NCI-H2196 (cell line): ENCODE measurements around the gene GRSF1.
"Not testable (repeated sequence)": the region's sequence is repeated elsewhere in the genome, so short reads cannot be mapped to it uniquely, and the experiment has no call there.

Experiments used
- DNase-seq: peaks from one replicate; lab custom pipeline; 2025; ENCODE audit not compliant: unreplicated experiment; lab: John Stamatoyannopoulos, UW

The GRSF1 gene

DNA sequence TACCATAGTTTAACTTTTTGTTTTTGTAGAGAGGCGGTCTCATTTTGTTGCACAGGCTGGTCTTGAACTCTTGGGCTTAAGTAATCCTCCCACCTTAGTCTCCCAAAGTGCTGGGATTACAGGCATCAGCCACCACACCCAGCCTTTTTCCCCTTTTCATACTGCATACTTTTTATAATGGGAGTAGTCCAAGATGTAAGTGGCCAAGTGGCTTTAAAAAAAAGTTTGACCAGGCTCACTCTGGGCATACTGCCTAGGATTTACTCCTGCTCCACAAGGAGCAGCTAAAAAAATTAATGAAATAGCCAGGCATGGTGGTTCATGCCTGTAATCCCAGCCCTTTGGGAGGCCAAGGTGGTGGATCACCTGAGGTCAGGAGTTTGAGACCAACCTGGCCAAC is 6.0 kb downstream of the GRSF1 start:
- DNase-seq: no peak

DNA sequence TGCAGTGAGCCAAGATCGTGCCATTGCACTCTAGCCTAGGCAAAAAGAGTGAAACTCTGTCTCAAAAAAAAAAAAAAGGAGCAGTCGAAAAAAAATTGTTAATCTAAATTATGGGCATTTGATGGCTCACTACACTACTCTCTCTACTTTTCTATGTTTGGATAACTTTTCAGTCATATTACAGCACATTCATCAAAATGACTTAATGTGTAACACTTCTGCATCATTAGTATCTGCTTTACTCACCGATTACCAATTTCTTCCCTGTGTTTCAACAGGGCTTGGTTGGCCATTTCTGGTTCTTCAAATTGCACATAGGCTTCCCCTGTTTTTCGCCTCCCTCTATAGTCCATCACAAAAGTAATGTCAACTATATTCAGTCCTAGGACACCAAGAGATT is 8.4 kb downstream of the GRSF1 start:
- no peak for DNase-seq

- DNase-seq: no peak
Observed at GRCh38 chr4:70830054-70830453, 9.6 kb downstream of the GRSF1 start.

DNA sequence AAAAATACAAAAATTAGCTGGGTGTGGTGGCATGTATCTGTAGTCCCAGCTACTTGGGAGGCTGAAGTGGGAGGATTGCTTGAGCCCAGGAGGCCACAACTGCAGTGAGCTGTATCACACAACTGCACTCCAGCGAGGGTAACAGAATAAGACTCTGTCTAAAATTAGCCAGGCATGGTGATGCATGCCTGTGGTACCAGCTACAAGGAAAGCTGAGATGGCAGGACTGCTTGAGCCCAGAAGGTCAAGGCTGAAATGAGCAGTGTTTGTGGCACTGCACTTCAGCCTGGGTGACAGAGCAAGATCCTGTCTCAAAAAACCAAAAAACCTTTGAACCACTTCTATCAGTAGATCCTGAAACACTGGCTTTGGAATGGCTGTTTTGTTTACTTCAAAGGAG is 10.2 kb downstream of the GRSF1 start:
- no peak for DNase-seq

DNA sequence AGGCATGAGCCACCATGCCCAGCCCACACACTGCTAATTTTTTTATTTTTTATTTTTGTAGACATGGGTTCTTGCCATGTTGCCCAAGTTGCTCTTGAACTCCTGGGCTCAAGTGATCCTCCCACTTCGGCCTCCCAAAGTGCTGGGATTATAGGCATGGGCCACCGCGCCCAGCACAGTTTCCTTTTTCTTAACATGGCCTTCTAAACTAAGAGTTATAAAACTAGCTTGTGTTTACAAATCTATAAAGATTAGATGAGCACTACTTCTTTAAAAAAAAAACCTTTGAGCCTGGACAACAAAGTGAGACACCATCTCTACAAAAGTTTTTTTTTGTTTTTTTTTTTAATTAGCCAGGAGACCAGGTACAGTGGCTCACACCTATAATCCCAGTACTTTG is 10.7 kb downstream of the GRSF1 start:
- DNase-seq: no peak

DNA sequence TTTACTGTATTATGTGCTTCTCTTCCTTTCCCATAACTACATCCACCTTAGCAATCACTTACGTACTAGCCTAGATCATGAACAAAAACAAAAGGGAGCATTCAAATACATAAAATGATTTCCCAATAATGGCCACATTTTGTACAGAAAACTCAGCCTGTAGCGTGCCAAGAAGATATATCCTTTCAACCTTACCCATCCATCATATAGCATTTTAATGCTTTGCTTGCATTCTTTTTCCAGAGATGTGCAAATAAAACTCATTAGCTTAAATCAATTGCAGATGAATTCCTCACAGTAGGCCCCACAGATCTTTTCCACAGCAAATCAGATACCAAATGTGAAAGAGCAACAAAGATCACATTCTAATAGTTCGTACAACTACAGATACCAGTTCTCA is 20.8 kb downstream of the GRSF1 start:
- no peak for DNase-seq

DNA sequence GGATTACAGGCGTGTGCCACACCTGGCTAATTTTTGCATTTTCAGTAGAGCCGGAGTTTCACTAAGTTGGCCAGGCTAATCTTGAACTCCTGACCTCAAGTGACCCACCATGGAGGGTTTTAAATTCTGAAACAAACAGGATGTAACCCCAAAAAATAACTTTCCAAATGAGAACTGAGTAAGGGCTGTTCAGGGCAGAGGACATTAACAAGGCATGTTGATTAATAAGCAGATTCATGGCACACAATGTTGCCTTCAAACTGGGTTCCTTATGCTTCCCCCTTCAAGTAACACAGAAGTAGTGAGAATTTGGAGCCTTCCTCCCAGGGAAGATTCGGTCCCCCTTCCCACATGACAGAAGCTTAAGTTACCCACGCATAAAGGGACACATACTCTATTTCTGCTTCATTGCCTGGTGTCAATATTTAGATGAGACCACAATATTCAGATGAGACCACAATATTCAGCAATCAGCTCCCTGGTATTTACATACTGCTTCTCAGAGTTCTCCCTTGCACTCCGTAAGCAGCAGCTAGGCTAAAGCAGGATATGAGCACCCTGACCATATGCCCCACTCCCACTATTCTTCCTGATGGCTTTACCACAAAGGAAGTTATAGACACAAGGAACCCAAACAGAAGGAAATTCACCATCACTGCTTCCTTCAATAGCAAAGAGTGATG is 21.4 kb downstream of the GRSF1 start:
- DNase-seq: no peak

DNA sequence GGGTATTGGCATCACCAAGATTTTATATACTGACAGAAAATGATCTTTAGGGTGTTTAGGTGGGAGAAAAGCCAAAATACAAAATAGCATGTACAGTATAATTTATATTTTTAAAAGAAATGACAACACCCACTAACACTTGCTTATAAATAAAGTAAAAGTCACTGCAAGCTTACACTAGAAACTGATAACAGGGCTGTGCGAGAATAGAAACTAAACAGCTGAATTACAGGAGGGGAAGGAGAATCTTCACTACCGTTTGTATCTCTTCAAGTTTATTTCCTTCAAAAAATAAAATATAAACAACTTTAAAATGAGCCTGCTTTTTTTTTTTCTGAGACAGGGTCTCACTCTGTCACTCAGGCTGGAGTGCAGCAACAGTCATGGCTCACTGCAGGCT is 22.8 kb downstream of the GRSF1 start:
- DNase-seq: no peak

- DNase-seq: no peak
Observed at GRCh38 chr4:70815370-70815769, 24.3 kb downstream of the GRSF1 start.

- DNase-seq: no peak
Observed at GRCh38 chr4:70808151-70808550, 31.5 kb downstream of the GRSF1 start.

GRCh38 chr4:70802928-70803580 is 36.6 kb downstream of the GRSF1 start:
- DNase-seq: no peak

DNA sequence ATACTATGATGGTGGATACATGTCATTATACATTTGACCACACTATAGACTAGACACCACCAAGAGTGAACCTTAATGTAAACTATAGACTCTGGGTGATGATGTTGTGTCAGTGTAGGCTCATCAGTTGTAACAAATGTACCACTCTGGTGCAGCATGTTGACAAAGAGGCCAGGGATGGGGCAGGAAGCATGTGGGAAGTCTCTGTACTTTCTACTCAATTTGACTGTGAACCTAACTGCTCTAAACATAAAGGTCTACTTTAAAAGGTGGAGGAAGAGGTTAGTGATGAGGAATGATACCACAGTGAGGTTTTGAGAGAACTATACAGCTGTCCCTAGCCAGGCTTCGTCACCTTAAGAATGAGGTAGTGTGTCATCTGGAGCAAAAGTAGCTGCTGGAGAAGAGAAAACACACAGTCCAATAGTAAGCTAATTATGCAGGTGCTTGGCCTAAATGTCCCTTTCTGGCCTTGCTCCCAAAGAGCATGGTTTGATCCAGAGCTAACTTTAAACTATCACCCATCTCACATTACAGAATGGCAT is 38.4 kb downstream of the GRSF1 start:
- DNase-seq: no peak

DNA sequence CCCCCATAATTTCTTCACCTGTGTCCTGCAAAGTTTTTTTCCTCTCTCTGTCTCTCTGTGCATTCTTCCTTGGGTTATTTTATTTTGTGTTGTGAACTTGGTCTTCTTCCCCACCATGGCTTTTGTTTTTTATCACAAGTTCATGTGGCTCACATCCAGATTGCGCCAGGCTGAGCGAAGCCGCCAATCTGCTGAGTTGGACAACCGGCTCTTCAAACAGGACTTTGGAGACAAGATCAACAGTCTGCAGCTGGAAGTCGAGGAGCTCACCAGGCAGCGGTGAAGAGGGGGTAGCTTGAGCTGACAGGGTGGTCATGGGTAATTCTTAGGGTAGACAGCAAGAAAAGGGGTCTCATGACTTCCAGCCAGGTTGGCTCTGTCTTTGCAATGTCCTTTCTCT is 46.1 kb downstream of the GRSF1 start:
- no peak for DNase-seq

DNA sequence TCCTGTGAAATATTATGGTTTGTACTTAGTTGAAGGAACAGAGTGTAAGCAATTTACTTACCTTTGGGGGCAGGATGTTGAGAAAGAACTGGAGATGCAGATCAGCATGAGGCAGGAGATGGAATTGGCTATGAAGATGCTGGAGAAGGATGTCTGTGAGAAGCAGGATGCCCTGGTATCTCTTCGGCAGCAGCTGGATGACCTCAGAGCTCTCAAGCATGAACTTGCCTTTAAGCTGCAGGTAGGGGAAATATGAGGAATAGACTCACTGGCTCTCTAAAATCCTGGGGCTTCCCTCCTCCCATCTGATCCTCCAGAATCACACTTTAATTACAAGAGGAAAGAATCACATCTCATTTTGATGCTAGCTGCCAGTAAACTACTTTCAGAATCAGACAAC is 51.0 kb downstream of the GRSF1 start:
- DNase-seq: no peak

DNA sequence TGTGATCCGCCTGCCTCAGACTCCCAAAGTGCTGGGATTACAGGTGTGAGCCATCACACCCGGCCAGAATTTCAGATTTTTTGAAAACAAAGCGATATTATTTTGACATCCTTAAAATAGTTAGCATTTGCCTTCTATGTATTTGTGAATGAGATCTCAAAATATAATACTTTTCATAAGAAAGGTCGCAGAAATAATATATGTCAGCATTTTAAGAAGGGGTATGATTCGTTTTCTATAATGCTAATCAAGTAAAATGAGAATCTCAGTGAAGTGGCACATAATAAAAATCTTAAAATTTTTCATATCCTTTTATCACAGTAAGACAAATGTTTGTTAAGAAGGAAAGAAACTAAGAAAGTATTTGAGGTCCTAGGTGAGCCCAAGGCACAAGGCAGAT is 52.2 kb downstream of the GRSF1 start:
- no peak for DNase-seq

- DNase-seq: no peak
Observed at GRCh38 chr4:70783096-70783495, 56.6 kb downstream of the GRSF1 start.

- peak; percentile 51 for DNase-seq
Observed at GRCh38 chr4:70778888-70779422, 60.7 kb downstream of the GRSF1 start.

DNA sequence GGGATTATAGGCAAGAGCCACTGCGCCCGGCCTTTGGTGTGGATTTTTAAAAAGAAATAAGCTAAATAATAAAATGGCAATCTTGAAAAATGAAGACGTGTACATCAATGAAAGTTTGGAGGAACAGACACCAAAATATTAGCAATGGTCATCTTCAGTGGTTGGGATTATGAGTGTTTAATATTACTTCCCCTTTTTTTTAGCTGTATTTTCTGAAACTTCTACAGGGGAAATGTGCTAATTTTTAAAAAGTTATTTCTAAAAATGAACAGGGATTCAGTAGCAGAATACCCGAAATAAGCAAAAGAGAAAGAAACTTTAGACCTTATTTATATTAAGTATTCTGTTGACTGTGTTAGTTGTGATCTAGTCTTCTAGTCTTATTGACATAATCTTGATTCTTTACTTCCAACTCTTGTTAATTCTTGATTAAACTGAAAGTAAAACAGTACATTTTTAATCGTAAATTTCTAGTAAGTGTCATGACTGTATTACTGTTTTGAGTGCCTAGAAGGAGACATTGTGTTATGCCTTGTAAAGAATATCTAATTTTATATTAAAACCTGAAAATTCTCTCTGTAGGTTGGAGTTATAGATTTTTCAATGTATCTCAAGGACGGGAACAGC is 66.6 kb downstream of the GRSF1 start:
- DNase-seq: no peak

DNA sequence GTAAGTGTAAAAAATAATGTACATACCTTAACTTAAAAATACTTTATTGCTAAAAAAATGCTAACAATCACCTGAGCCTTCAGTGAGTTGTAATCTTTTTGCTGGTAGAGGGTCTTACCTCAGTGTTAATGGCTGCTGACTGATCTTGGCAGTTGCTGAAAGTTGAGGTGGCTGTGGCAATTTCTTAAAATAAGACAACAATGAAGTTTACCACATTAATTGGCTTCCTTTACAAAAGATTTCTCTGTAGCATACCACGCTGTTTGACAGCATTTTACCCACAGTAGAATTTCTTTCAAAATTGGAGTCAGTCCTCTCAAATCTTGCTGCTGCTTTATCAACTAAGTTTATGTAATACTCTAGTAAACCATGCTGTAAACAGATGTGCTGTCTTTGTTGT is 70.3 kb downstream of the GRSF1 start:
- not testable (repeated sequence) for DNase-seq

GRCh38 chr4:70768301-70768948 is 71.3 kb downstream of the GRSF1 start:
- DNase-seq: no peak
